ENCODE data around the gene DEK. TPM values are rescaled to one million over a fixed set of nuclear protein-coding genes. Genes with fewer than 3 reads are reported as not detected.

DEK gene
- total RNA-seq: 84.5 and 143 TPM in 2 replicates

GRCh38 chr6:18264219-18264922 is at the start of gene DEK:
TSS of gene DEK (minus strand) at chr6:18264530. CDS start at chr6:18263987, 543 bp downstream.

Small RNA genes lying within 50 kb of the gene (small RNA-seq; reads per million reads assigned to genes)
- gene AL138825.1: not detected
- gene RF00019: not detected
- not detected for gene RNU6-263P

Other genes starting within 250 kb of the DEK start
- gene NHLRC1, start 141.9 kb downstream of the DEK start, total RNA-seq: 1.8 and 2.0 TPM in 2 replicates
- gene TPMT, start 109.5 kb downstream of the DEK start, total RNA-seq: 11.0 and 11.1 TPM in 2 replicates
- gene KDM1B, start 109.1 kb downstream of the DEK start, total RNA-seq: 18.0 and 23.3 TPM in 2 replicates
- 0.37 and 0.78 TPM in 2 replicates for gene RNF144B, start 122.8 kb upstream of the DEK start, total RNA-seq

Data from subcutaneous preadipocyte (primary cell).